ENCODE results near the gene CREB3.

CREB3 gene

GRCh38 chr9:35705836-35706430 is 26.5 kb upstream of the CREB3 start:
- no peaks in the 10 kb centered on the region for H3K9me3 ChIP-seq (ENCODE audit: control insufficient read depth, low read length)
- H3K36me3 ChIP-seq (ENCODE audit: control insufficient read depth, insufficient read depth, low read length): peaks cover 48% of the 10 kb centered on the region
- H3K9ac ChIP-seq (ENCODE audit: low read length): no peak overlapping the region
- H3K27me3 ChIP-seq (ENCODE audit: control insufficient read depth, insufficient read depth, low read length): no peaks in the 10 kb centered on the region
- no peaks in the 10 kb centered on the region for H3K4me1 ChIP-seq (ENCODE audit: control insufficient read depth, insufficient read depth, low read length)
- no peak overlapping the region for H3K4me3 ChIP-seq (ENCODE audit: low read length)

- Histone ChIP-seq H3K9me3 (ENCODE audit: control insufficient read depth, low read length) (no peaks in the 10 kb centered on the region), H3K36me3 (ENCODE audit: control insufficient read depth, insufficient read depth, low read length) (peaks cover 53% of the 10 kb centered on the region), H3K9ac (ENCODE audit: low read length) (no peak overlapping the region), H3K4me3 (ENCODE audit: low read length) (no peak overlapping the region), H3K27me3 (ENCODE audit: control insufficient read depth, insufficient read depth, low read length) (no peaks in the 10 kb centered on the region), H3K4me1 (ENCODE audit: control insufficient read depth, insufficient read depth, low read length) (no peaks in the 10 kb centered on the region)
These were observed 25.5 kb upstream of the CREB3 start for GRCh38 chr9:35706951-35707350.

DNA sequence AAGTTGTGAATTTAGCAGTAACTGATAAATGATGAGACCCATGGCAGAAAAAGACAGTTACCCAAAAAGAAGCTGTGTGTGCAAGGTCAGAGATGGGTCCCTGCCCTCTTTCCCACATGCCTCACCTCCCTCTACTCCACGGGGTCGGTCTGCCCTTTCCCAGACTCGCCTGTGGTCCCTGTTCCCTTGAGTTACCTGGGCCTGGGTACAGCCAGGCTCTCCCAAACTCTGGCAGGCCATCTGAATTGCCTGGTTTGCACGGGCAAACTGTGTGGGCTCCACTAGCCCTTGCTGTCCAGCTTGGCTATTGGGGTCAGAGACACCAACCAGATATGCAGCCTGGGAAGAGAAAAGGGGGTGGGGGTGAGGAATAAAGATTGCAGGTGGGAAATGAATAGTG is 24.3 kb upstream of the CREB3 start:
- no peaks in the 10 kb centered on the region for H3K27me3 ChIP-seq (ENCODE audit: control insufficient read depth, insufficient read depth, low read length)
- H3K4me1 ChIP-seq (ENCODE audit: control insufficient read depth, insufficient read depth, low read length): no peaks in the 10 kb centered on the region
- H3K36me3 ChIP-seq (ENCODE audit: control insufficient read depth, insufficient read depth, low read length): peaks cover 58% of the 10 kb centered on the region
- H3K9me3 ChIP-seq (ENCODE audit: control insufficient read depth, low read length): no peaks in the 10 kb centered on the region
- no peak overlapping the region for H3K9ac ChIP-seq (ENCODE audit: low read length)
- no peak overlapping the region for H3K4me3 ChIP-seq (ENCODE audit: low read length)

GRCh38 chr9:35710818-35711500 is 21.5 kb upstream of the CREB3 start:
- Histone ChIP-seq H3K9ac (ENCODE audit: low read length) (no peak overlapping the region), H3K9me3 (ENCODE audit: control insufficient read depth, low read length) (no peaks in the 10 kb centered on the region), H3K4me1 (ENCODE audit: control insufficient read depth, insufficient read depth, low read length) (no peaks in the 10 kb centered on the region), H3K4me3 (ENCODE audit: low read length) (no peak overlapping the region), H3K36me3 (ENCODE audit: control insufficient read depth, insufficient read depth, low read length) (peaks cover 52% of the 10 kb centered on the region), H3K27me3 (ENCODE audit: control insufficient read depth, insufficient read depth, low read length) (no peaks in the 10 kb centered on the region)

DNA sequence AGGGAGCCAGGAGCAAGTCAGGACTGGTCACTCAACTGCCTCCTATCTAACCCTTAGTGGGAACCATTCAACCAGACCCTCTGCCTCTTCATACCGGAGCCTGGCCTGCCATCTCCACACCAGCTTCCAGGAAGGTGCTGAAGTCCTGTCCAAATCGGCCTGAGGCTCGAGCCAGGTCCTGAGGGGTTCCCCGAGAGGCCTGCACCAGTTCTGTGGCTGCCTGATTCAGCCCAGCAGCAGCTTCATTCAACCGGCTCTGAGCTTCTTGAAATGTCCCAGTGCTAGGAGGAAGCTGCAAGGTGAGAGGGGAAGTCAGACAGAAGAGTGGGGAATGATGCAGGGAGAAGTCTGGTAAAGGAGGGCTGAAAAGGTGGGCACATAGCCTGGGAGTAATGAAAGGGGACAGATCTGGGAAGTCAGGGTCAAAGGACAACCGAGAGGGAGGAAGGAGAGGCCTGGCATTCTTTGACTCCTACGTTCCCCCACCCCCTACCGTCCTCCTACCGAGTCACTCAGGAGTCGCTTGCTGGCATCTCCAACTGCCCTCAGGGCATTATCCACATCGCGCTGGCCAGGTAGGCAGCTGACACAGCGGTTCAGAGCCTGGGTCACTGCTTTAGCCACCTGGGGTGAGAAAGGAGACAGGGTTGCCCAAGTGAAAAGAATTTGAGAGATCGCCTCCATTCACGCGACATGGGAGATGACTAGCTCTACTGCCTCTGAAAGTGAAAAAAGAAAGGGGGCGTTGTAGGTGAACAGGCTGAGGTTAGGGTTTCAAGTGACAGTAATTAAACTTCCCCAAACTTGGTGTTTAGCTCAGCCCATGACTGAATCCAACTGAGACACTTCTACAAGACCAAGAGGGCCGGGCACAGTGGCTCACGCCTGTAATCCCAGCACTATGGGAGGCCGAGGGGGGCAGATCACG is 20.7 kb upstream of the CREB3 start:
- no peaks in the 10 kb centered on the region for H3K4me1 ChIP-seq (ENCODE audit: control insufficient read depth, insufficient read depth, low read length)

DNA sequence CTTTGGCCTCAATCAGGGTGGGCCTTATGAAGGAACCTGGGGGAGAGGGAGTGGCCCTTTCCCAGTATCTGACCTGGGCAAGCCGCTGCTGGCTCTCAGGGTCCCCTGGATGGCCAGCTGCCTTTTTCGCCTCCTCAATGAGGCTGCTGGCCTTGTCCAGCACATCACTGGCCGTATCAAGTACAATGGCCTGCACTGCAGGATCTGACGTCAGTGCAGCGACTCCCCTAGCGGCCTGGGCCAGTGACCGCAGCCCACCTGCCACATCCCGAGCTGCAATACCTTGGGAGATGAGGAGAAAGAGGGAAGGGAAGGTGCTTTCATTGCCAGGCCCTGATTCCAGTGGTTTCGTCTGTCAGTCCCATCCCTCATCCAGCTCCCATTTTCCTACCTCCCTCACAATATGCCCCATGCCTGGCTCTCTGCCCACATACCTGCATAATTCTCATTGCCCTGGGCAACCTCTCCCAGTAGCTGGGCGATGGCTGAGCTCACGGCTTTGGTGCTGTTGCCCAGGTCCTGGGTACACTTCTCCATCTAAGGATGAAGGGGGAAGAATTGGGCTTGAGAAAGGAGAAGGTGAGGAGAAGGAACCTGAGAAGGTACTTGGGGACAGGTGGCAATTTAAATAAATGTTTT is 19.6 kb upstream of the CREB3 start:
- H3K9me3 ChIP-seq (ENCODE audit: control insufficient read depth, low read length): no peaks in the 10 kb centered on the region
- no peaks in the 10 kb centered on the region for H3K4me1 ChIP-seq (ENCODE audit: control insufficient read depth, insufficient read depth, low read length)
- peaks cover 50% of the 10 kb centered on the region for H3K36me3 ChIP-seq (ENCODE audit: control insufficient read depth, insufficient read depth, low read length)
- no peak overlapping the region for H3K9ac ChIP-seq (ENCODE audit: low read length)
- no peaks in the 10 kb centered on the region for H3K27me3 ChIP-seq (ENCODE audit: control insufficient read depth, insufficient read depth, low read length)
- no peak overlapping the region for H3K4me3 ChIP-seq (ENCODE audit: low read length)

More for the DNA sequence above, 20.7 kb upstream of the CREB3 start:
- H3K27me3 ChIP-seq (ENCODE audit: control insufficient read depth, insufficient read depth, low read length): no peaks in the 10 kb centered on the region
- no peak overlapping the region for H3K4me3 ChIP-seq (ENCODE audit: low read length)
- no peaks in the 10 kb centered on the region for H3K9me3 ChIP-seq (ENCODE audit: control insufficient read depth, low read length)
- no peak overlapping the region for H3K9ac ChIP-seq (ENCODE audit: low read length)
- H3K36me3 ChIP-seq (ENCODE audit: control insufficient read depth, insufficient read depth, low read length): peaks cover 52% of the 10 kb centered on the region

DNA sequence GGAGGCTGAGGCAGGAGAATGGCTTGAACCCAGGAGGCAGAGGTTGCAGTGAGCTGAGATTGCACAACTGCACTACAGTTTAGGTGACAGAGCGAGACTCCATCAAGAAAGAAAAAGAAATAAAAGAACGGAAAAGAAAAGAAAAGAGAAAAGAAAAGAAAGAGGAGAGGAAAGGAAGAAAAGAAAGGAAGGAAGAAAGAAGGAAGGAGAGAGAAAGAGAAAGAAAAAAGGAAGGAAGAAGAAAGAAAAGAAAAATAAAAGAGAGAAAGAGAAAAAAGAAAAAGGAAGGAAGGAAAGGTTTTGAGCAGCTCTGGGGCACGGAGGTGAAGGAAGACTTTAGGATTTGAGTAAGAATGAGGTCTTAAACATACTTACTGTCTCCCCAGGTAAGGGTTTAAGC is 18.9 kb upstream of the CREB3 start:
- Histone ChIP-seq H3K9me3 (ENCODE audit: control insufficient read depth, low read length) (no peaks in the 10 kb centered on the region), H3K9ac (ENCODE audit: low read length) (no peak overlapping the region), H3K36me3 (ENCODE audit: control insufficient read depth, insufficient read depth, low read length) (peaks cover 56% of the 10 kb centered on the region), H3K4me1 (ENCODE audit: control insufficient read depth, insufficient read depth, low read length) (no peaks in the 10 kb centered on the region), H3K4me3 (ENCODE audit: low read length) (no peak overlapping the region), H3K27me3 (ENCODE audit: control insufficient read depth, insufficient read depth, low read length) (no peaks in the 10 kb centered on the region)

GRCh38 chr9:35714123-35714522 is 18.3 kb upstream of the CREB3 start:
- Histone ChIP-seq H3K4me1 (ENCODE audit: control insufficient read depth, insufficient read depth, low read length) (no peaks in the 10 kb centered on the region), H3K9ac (ENCODE audit: low read length) (no peak overlapping the region), H3K27me3 (ENCODE audit: control insufficient read depth, insufficient read depth, low read length) (no peaks in the 10 kb centered on the region), H3K4me3 (ENCODE audit: low read length) (no peak overlapping the region), H3K9me3 (ENCODE audit: control insufficient read depth, low read length) (no peaks in the 10 kb centered on the region), H3K36me3 (ENCODE audit: control insufficient read depth, insufficient read depth, low read length) (peaks cover 61% of the 10 kb centered on the region)

DNA sequence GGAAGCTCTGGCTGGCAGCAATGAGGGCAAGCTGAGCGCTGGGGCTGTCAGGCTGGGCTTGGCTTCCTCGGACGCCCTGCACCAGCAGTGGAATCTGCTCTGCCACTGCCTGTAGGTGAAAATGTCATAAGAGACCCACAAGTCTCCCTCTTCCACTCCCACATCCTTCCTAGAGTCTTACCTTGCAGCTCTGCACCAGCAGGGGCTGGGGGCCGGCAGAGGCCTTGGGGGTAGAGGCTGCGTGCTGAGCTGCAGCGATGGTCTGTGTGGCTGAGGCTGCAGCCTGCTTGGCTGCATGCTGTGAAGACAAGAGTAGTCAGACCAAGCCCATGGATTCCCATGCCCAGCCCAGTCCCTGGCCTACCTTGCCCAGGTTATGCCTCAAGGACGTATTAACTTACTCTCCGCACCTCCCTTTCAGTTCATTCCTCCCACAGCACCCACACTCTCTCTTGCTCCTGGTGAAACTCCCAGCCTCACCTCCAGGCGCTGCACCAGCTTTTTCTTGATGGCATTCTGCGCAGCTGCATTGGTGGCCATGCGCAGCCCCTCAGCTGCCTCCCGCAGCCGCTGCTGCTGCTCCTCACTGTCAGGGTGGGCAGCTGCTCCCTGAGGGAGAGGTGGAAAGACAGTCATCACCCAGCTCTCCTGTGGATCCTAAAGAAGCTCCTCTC is 17.8 kb upstream of the CREB3 start:
- H3K36me3 ChIP-seq (ENCODE audit: control insufficient read depth, insufficient read depth, low read length): peaks cover 67% of the 10 kb centered on the region
- H3K4me1 ChIP-seq (ENCODE audit: control insufficient read depth, insufficient read depth, low read length): no peaks in the 10 kb centered on the region
- H3K27me3 ChIP-seq (ENCODE audit: control insufficient read depth, insufficient read depth, low read length): no peaks in the 10 kb centered on the region
- H3K4me3 ChIP-seq (ENCODE audit: low read length): no peak overlapping the region
- no peaks in the 10 kb centered on the region for H3K9me3 ChIP-seq (ENCODE audit: control insufficient read depth, low read length)
- no peak overlapping the region for H3K9ac ChIP-seq (ENCODE audit: low read length)

DNA sequence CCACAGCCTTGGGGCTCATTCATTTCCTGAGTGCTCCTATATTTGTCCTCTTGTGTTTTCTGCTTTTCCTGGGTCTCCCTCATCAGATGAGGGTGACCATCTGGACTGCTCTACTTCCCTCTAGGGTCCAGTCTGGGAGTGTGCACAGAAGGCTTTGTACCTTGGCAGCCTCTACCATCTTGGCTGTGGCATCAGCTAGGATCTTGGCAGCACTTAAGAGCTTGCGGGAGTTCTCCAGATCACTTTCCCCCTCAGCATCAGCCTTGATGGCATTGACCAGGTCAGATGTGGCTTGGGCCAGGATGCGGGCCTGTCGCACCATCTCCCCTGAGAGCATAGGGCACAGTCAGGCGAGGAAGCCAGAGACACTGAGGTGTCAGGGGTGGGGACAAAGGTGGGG is 16.2 kb upstream of the CREB3 start:
- no peaks in the 10 kb centered on the region for H3K9me3 ChIP-seq (ENCODE audit: control insufficient read depth, low read length)
- H3K27me3 ChIP-seq (ENCODE audit: control insufficient read depth, insufficient read depth, low read length): no peaks in the 10 kb centered on the region
- no peak overlapping the region for H3K9ac ChIP-seq (ENCODE audit: low read length)
- H3K36me3 ChIP-seq (ENCODE audit: control insufficient read depth, insufficient read depth, low read length): peaks cover 78% of the 10 kb centered on the region
- no peaks in the 10 kb centered on the region for H3K4me1 ChIP-seq (ENCODE audit: control insufficient read depth, insufficient read depth, low read length)
- H3K4me3 ChIP-seq (ENCODE audit: low read length): no peak overlapping the region

- no peak overlapping the region for H3K4me3 ChIP-seq (ENCODE audit: low read length)
- no peaks in the 10 kb centered on the region for H3K27me3 ChIP-seq (ENCODE audit: control insufficient read depth, insufficient read depth, low read length)
- peaks cover 80% of the 10 kb centered on the region for H3K36me3 ChIP-seq (ENCODE audit: control insufficient read depth, insufficient read depth, low read length)
- H3K9ac ChIP-seq (ENCODE audit: low read length): no peak overlapping the region
- H3K4me1 ChIP-seq (ENCODE audit: control insufficient read depth, insufficient read depth, low read length): no peaks in the 10 kb centered on the region
- no peaks in the 10 kb centered on the region for H3K9me3 ChIP-seq (ENCODE audit: control insufficient read depth, low read length)
These were observed 15.2 kb upstream of the CREB3 start for GRCh38 chr9:35717132-35717870.

Data from mucosa of stomach (tissue), 1 donor.